NCI-H82 (cell line): ENCODE measurements around the gene NDUFB10.

Source experiments
- DNase-seq: peaks from one replicate; lab custom pipeline; 2025; lab: John Stamatoyannopoulos, UW

Gene NDUFB10

GRCh38 chr16:1984347-1985225 is 25.2 kb downstream of the NDUFB10 start:
- DNase-seq = no peak

- DNase-seq = no peak
Observed at GRCh38 chr16:1985466-1986150, 26.3 kb downstream of the NDUFB10 start.

- DNase-seq = no peak
Observed at GRCh38 chr16:1987198-1987597, 27.9 kb downstream of the NDUFB10 start.

GRCh38 chr16:1989209-1990100 is 30.1 kb downstream of the NDUFB10 start, which contains the start of gene SYNGR3:
Gene SYNGR3, plus strand, starts transcription at chr16:1989970. Its CDS starts 133 bp downstream, at chr16:1990103.
- DNase-seq = peak; percentile 48

GRCh38 chr16:1990101-1990350 is 30.7 kb downstream of the NDUFB10 start:
- no peak for DNase-seq

- peak; percentile 33 for DNase-seq
Observed at GRCh38 chr16:1990351-1991134, 31.2 kb downstream of the NDUFB10 start.

GRCh38 chr16:1991135-1991551 is 31.8 kb downstream of the NDUFB10 start:
- DNase-seq = no peak

- no peak for DNase-seq
Observed at GRCh38 chr16:1991588-1991947, 32.2 kb downstream of the NDUFB10 start.

- peak; percentile 87 for DNase-seq
Observed at GRCh38 chr16:1991948-1992703, 32.8 kb downstream of the NDUFB10 start.

- no peak for DNase-seq
Observed at GRCh38 chr16:1992704-1993317, 33.5 kb downstream of the NDUFB10 start.

- DNase-seq = no peak
Observed at GRCh38 chr16:1993731-1994131, 34.4 kb downstream of the NDUFB10 start.

- no peak for DNase-seq
Observed at GRCh38 chr16:1997494-1998359, 38.4 kb downstream of the NDUFB10 start.

- no peak for DNase-seq
Observed at GRCh38 chr16:1998360-1998835, 39.1 kb downstream of the NDUFB10 start.

- DNase-seq = no peak
Observed at GRCh38 chr16:1998852-1999801, 39.8 kb downstream of the NDUFB10 start.

GRCh38 chr16:1999866-2000514 is 40.7 kb downstream of the NDUFB10 start:
- no peak for DNase-seq

- DNase-seq = no peak
Observed at GRCh38 chr16:2001035-2001434, 41.7 kb downstream of the NDUFB10 start.

GRCh38 chr16:2001456-2002355 is 42.4 kb downstream of the NDUFB10 start:
- no peak for DNase-seq
